LoVo (cell line): ENCODE measurements around the gene BMP3.
"Not testable (repeated sequence)": the region's sequence is repeated elsewhere in the genome, so short reads cannot be mapped to it uniquely, and the experiment has no call there.

ENCODE experiments used
- DNase-seq: peaks from one replicate; pipeline ENCODE4 v3.0.0-alpha.2; 2016; ENCODE audit warnings: low spot score

The BMP3 gene

GRCh38 chr4:81030061-81030980, at the start of gene BMP3:
Gene BMP3, plus strand, starts transcription at chr4:81030708. Its CDS starts 577 bp downstream, at chr4:81031285.
- no peak for DNase-seq

DNA sequence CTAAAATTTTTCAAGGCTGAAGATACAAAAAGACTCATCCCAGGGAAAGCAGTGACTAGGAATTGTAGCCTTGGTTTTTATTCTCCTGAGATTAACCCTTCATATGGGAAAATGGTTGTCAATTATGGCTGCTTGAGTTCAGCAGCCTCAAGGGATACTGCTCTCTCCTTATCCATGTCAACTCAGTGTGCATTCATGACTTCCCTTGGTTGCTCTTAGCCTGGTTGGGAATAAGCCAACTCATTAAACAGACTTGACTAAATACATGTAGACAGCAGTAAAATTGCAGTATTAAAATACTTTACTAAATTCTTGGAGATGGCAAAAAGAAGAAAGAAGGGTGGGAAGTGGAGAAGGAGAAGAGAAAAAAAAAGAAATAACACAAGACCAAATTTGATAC, 44.5 kb upstream of the BMP3 start:
- DNase-seq = no peak

- peak; percentile 52 for DNase-seq
Observed at GRCh38 chr4:80989921-80990544, 40.5 kb upstream of the BMP3 start.

DNA sequence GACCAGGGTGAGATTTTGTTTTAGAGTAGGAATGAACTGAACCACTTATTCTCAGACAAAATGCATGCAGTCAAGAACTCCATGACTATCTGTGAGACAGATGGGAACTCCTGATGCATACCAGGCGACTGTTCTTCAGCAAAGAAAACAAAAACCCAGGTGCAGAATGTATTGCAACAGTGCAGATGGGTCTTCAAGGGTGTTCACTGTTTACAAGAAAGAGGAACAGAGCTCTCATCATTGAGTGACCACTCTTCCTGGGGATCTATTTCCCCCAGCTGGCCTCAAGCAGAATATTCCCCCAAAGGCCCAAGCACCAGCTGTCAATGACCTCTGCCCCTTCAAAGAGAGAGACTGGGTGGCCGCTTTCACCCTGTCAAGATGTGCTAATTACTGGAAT, 39.7 kb upstream of the BMP3 start:
- no peak for DNase-seq

DNA sequence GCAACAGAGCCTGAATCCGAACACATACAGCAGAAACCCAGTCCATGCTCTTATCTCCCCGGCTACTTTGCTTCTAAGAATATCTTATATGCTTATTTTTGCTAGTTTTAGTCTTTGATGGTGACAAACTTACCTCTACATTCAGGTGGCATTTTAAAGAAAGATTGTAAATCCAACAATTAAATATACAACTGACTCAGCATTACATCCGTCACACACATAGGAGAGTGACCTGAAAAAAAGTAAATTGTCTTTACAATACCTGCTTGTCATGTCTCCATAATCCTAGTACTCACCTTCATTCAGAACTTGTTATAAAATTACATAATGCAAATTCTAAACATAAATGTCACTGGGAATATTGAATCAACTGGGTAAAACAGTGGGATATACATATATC, 30.6 kb upstream of the BMP3 start:
- DNase-seq = no peak

GRCh38 chr4:81003597-81004111, 26.9 kb upstream of the BMP3 start:
- no peak for DNase-seq

GRCh38 chr4:81007417-81007816, 23.1 kb upstream of the BMP3 start:
- DNase-seq = no peak

DNA sequence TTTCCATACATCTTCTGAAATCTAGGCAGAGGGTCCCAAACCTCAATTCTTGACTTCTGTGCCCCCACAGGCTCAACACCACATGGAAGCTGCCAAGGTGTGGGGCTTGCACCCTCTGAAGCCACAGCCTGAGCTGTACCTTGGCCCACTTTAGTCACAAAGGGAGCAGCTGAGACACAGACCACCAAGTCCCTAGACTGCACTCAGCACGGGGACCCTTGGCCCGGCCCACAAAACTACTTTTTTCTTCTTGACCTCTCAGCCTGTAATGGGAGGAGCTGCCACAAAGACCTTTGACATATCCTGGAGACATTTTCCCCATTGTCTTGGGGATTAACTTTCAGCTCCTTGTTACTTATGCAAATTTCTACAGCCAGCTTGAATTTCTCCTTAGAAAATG, 13.9 kb upstream of the BMP3 start:
- DNase-seq = not testable (repeated sequence)

DNA sequence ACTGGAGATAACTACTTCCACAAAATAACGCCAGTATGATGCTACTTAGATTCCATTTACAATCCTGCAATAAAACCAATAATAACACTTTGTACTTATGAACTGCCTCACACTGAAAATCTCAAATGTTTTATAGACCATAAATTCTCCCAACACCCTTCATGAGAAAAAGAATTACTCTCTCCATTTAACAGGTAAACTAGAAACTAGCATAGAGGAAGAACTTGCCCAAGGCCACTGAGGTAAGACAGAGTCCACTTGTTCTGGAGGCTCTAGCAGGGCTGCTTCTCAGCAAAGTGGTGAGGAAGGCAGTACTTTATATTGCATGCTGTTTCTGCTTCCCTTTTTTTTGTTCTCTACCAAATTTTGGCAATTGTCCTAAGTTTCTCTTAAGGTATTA, 11.5 kb upstream of the BMP3 start:
- DNase-seq = no peak

DNA sequence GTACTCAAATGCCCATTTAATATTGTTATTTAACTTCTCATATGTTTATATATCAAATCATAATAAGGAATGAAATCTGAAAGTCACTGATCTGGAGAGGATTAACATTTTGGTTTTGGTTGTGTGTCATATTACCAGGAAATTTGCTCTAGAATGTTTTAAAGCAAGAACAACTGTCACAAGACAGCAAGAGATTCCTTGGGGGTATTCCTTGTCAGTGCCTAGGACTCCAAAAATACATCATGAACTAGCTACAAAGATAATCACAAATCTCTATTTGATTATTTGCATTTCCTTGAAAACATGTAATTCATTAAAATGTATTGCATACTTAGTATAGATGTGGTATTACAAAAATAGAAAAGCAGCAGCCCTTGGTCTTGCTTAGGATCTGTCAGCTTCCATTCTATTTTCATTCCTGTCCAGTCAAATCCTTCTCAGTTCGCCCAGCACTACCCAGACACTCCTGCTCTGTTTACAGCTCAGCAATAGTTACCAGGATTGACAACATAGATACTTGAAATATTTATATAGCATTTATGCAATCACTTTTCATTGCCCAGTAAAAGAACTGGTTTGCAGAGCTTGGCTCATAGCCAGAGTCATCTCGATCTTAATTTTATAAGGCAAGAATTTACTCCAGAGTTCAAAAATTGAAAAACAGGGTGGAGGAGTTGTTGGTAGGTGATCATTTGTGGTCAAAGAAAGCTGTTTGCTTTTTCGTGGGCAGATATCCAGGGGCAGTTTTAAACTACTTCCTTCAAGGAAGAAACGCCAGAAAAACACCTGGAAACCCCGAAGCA, 9.2 kb upstream of the BMP3 start:
- DNase-seq = peak; percentile 41

DNA sequence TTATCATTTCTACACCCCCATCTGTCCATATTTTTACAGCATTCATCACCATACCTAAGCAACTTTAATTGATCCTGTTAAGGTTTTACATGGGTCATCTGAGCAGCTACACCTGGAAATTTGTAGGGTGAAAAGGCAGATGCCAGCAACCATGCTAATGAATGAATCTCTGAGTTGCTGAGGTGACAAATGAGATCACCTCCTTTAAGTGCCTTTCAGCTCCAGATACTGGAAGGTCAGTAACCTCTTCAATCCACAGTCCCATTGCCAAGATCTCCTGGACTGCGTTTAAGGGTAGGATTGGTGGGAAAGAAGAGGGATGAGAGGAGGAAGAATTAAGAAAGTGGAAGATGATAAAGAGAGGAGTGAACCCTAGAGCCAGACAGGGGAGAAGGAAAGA, 8.5 kb upstream of the BMP3 start:
- DNase-seq = no peak

- no peak for DNase-seq
Observed at GRCh38 chr4:81023484-81023883, 7.0 kb upstream of the BMP3 start.

GRCh38 chr4:81030981-81031791, 678 bp downstream of the BMP3 start:
- no peak for DNase-seq

DNA sequence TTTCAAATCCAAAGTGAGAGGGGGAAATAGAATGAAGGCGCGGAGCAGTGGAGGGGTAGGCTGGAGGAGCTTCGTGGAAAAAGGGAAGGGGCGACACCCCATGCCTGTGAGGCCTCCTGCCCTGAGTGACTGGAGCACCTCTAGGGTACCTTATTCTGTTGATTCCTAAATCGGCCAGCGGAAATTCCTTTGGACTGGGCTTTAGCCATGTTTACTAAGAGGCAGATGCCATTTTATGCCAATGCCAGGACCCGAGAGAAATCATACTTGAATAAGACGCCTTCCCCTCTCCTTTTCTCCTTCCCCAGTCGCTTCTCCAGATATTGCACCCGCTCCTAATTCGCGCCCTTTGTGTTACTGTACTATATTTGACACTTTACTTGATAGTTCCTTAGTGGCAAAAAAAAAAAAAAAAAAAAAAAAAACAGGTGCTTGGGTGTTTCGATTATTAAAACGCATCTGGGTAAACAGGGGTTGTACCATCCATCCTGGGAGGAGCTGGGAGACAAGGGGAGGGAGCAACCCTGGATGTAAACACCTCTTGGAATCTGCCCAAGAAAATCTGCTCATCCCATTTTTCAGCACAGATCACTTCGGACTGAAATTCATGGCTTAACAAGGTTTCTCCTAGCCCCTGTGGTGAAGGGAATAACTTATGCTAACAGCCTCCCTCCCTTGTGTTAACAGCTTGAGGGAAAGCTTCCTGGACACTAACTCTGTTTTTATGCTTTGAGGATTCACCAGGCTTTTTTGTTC, 1.5 kb downstream of the BMP3 start:
- DNase-seq = no peak

GRCh38 chr4:81032771-81033684, 2.5 kb downstream of the BMP3 start:
- DNase-seq = no peak

DNA sequence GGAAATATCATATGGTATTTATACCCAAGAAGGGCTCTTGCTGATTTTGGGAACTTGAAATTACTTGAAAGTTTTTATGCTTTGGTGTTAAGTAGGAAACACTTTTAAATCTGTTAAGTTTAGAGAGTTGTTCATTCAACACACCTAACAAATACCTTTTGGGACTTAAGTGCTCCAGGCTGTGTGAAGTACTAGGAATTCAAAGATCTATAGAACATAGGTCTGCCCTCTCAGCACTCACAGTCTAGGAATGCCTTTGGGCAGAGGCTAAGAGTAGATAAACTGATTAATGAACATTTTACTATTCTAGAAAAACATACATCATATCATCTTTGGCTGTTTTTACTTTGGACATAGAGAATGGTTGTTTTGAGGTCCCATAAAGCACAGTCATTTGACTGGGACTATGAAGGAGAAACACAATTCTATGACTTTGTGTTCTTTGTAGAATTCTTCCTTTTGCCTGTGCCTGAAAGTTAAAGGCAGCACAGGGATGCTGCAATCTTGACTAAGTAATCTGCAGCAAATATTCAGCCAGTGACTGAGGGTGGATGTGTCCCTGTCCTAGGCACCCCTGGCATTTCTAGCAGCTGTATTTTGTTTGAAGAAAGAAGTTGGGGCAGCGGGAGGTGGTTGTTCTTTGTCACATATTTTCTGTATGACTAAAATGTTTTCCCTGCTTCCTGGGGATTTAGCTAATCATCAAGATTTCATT, 8.3 kb downstream of the BMP3 start:
- no peak for DNase-seq

DNA sequence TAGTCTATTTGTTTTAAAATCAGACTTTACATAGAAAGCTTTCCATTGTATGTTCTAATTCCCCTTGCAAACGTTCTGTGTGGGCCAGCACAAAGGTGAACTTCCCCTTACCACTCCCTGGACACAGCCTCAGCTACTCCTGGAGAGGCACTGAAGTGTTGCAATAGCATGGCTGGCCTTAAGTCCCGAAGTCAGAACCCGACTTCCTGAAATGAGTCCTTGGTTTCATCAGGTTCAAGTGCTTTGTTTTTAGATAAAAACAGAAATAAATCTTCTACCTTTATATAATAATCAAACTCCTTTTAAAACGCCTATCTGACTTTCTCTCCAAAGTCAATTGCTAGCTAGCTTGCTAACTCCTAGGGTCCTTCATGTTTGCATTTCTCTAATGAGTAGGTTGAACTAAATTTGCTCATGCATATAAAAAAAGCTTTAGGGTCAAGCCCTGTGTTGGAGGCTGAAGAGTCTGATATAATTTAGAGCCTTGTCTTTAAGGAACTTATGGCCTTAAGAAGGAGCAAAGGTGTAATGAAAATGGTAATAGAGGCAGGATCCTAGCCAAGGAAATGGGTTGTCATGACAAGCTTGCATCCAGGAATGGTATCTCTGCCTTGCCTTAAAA, 9.0 kb downstream of the BMP3 start:
- DNase-seq = no peak

DNA sequence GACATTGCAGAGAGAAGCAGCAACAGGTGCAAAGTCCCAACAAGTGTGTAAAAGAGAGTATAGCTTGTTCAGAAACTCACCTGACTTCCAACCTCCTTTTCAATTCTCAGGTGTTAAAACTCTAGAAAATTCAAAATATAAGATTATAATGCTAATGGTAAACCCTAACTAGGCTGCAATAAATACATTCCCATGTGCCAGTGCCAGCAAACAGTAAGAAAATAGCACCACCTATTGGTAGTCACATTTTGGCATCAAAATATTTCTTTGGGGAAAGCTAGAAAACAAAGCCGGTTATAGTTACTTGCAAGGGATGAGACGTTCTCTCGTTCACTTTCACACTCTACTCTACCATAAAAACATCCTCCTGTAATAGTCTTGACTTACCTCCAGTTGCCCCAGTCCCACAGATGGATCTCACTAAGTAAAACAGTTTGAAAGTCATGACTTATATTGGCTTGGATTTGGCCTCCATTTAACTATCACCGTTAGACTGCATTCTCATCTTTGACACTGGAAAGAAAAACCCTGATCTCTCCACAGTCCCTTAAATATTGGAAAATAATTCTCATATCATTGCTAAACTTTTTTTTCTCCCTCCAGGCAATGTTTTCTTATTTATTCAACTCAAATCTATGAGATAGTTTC, 9.6 kb downstream of the BMP3 start:
- peak; percentile 32 for DNase-seq
